Measurements from ENCODE around the gene HSBP1.

DNA sequence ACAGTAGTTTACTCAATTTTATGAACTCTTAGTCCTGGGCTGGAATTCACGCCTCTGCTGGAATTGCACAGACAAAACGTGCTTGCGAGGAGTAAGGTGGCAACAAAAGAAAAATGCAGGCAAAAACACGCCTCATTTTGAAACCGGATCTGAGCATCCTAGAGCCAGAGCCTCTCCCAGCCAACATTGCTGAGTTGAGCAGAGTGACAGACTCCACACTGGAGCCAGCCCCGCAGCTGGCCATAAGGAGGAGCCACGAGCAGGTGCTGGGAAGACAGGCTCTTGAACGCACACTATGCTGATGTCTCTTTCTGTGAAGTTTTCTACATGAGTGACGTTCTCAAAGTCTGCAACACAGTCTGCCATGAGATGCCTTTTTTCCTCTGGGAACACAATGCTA lies 14.6 kb upstream of the HSBP1 start:
- no peak for TF ChIP-seq POLR2A (IDR thresholded peaks at IDR 0.05; ENCODE audit: extremely low read depth, insufficient read length)
- TF ChIP-seq, protein P1, sequence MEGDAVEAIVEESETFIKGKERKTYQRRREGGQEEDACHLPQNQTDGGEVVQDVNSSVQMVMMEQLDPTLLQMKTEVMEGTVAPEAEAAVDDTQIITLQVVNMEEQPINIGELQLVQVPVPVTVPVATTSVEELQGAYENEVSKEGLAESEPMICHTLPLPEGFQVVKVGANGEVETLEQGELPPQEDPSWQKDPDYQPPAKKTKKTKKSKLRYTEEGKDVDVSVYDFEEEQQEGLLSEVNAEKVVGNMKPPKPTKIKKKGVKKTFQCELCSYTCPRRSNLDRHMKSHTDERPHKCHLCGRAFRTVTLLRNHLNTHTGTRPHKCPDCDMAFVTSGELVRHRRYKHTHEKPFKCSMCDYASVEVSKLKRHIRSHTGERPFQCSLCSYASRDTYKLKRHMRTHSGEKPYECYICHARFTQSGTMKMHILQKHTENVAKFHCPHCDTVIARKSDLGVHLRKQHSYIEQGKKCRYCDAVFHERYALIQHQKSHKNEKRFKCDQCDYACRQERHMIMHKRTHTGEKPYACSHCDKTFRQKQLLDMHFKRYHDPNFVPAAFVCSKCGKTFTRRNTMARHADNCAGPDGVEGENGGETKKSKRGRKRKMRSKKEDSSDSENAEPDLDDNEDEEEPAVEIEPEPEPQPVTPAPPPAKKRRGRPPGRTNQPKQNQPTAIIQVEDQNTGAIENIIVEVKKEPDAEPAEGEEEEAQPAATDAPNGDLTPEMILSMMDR (IDR thresholded peaks at IDR 0.05; ENCODE audit: low read depth, low read length): no peak
- TF ChIP-seq, protein P2, sequence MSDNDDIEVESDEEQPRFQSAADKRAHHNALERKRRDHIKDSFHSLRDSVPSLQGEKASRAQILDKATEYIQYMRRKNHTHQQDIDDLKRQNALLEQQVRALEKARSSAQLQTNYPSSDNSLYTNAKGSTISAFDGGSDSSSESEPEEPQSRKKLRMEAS (IDR thresholded peaks at IDR 0.05; ENCODE audit: low read depth, low read length): no peak

All from NB4 (cell line).